Tracheal epithelial cell (primary cell): ENCODE data around the gene ACTL7A. TPM values are rescaled to one million over a fixed set of nuclear protein-coding genes. Genes with fewer than 3 reads are reported as not detected.

ENCODE experiments used
- total RNA-seq: library from RNA; depleted of rRNA; stranded (reverse); fragments of >200 nt; gene quantifications from 2 replicates; pipeline ENCODE4 v1.2.1, GENCODE V29; 2014

ACTL7A gene, protein sequence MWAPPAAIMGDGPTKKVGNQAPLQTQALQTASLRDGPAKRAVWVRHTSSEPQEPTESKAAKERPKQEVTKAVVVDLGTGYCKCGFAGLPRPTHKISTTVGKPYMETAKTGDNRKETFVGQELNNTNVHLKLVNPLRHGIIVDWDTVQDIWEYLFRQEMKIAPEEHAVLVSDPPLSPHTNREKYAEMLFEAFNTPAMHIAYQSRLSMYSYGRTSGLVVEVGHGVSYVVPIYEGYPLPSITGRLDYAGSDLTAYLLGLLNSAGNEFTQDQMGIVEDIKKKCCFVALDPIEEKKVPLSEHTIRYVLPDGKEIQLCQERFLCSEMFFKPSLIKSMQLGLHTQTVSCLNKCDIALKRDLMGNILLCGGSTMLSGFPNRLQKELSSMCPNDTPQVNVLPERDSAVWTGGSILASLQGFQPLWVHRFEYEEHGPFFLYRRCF
- total RNA-seq = not detected in 2 replicates

DNA sequence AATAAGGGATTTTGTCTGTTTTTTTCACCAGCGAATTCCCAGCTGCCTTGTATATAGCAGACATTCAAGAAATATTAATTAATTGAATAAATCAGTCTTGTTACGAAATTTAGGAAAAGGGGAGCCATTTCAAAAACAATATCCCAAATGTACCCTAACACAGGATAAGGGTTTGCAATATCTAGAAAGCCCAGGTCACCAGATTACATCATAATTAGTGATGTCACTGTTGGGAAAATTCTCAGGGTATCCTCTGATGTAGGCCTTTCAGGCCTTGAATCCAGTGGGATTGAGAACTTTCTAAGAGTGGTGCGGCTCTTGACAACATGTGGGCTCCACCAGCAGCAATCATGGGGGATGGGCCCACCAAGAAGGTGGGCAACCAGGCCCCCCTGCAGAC is at the start of gene ACTL7A:
Gene ACTL7A (plus strand): TSS at position 270 of the 400 bp plus-strand sequence. CDS start 57 bp downstream, at position 327.

DNA sequence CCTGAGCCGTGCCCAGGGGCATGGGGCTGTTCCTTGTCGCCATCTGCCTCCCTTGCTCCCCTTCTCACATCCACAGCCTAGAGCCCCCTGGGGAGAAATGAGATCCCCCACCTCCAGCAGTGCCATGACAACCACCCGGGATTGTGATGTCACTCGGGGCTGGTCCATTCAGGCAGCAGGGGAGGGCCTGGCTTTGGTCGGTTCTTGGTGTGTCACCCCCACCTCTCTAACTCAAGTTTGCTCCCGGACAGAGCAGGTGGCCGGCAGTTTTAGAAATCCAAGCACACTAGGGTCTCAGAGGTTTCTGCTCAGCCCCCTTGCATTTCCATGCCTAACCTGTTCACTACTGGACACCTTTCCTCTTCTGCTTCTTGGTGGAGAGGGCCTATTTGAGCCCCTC is 6.2 kb upstream of the ACTL7A start, which contains the start of gene ACTL7B:
Gene ACTL7B (minus strand): TSS at position 99 of the 400 bp plus-strand sequence. CDS start 56 bp downstream, at position 43.

Other genes with a start within 250 kb of the ACTL7A start
- gene ACTL7B, start 6.3 kb upstream of the ACTL7A start, total RNA-seq = under 0.01 TPM in 1 of 2 replicates, not detected in the other
- 40.5 and 42.8 TPM in 2 replicates for gene ELP1, start 71.9 kb downstream of the ACTL7A start, total RNA-seq
- gene ABITRAM, start 72.1 kb downstream of the ACTL7A start, total RNA-seq = 2.2 and 6.4 TPM in 2 replicates
- gene CTNNAL1, start 151.2 kb downstream of the ACTL7A start, total RNA-seq = 27.9 and 40.2 TPM in 2 replicates